ENCODE measurements around the gene NPIPA1.
A peak's percentile ranks its signal among the peaks of the same experiment; 100 is the strongest.
"Not testable (repeated sequence)": the region's sequence is repeated elsewhere in the genome, so short reads cannot be mapped to it uniquely, and the experiment has no call there.

The NPIPA1 gene
- 4.1 to 11.2 (median 6.9) reads per million in 4 donors for total RNA-seq

DNA sequence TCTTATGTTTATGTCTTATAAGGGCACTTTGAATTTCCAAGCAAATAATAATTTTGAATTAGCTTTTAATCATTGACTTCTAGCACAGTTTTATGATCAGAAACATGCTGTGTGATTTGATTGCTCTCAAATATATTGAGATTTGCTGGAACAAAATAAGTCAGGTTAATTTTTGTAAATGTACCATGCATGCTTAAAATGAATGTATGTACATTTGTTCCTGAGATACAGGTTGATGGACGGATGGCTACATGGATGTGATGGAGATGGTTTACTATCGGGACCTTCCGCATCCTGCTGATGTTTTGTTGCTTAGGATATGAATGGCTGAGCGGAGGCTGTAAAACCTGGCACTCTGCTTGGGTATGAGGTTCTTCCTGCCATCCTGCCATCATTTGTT, at the start of gene NPIPA1:
NPIPA1 (plus strand) TSS at position 301 of the 400 bp plus-strand sequence; CDS start at position 301, 0 bp downstream.
- not testable (repeated sequence) for DNase-seq

DNA sequence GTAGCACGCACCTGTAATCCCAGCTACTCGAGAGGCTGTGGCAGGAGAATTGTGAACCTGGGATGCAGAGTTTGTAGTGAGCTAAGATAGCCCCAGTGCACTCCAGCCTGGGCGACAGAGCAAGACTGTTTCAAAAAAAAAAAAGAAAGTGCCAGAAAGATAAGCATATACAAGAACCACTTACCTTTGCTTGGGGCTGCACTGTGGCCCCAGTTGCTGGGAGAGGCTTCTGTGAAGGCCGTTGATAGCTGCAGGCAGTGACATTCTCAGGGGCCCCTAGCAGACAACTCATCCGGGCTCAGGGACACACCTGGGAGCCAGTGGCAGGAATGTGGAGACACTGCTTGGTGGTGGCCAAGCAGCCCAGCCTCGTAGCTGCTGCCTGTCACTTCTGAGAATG, 45.1 kb upstream of the NPIPA1 start:
- DNase-seq: not testable (repeated sequence)

DNA sequence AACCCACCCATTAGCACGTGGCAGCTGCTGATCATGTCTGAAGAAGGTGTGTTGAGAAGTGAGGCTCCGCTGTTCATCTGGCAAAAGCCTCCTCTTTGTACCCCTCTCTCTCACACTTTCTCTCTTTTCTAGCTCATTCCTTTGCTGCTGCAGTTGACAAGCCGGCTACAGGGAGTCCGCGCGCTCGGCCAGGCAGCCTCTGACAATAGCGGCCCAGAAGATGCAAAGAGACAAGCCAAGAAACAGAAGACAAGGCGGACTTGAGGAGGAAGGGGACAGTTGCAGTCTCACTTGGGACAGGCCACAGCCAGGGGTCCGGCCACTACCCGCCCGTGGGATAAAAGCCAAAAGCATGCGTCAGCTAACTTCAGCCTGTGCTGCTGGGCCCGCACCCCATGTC, 41.9 kb upstream of the NPIPA1 start:
- not testable (repeated sequence) for DNase-seq

DNA sequence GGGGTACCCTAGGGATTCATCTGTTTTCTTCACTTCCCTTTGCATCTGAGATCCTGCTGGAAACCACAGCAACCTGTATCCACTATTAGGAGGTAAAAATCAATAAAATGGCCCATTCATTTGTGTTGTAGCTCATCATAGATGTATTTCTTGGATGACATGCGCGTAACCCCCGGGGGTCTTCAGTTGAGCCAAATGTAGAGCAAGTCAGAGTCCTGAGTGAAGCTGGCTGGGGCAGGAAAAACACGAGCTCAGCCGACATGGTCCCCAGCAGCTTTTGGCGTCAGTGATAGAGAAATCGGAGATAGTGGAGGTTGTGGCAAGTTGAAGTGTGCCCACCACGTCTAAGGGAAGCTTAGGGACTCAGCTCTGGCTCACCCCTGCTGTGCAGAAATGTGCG, 41.2 kb upstream of the NPIPA1 start:
- DNase-seq: not testable (repeated sequence)

DNA sequence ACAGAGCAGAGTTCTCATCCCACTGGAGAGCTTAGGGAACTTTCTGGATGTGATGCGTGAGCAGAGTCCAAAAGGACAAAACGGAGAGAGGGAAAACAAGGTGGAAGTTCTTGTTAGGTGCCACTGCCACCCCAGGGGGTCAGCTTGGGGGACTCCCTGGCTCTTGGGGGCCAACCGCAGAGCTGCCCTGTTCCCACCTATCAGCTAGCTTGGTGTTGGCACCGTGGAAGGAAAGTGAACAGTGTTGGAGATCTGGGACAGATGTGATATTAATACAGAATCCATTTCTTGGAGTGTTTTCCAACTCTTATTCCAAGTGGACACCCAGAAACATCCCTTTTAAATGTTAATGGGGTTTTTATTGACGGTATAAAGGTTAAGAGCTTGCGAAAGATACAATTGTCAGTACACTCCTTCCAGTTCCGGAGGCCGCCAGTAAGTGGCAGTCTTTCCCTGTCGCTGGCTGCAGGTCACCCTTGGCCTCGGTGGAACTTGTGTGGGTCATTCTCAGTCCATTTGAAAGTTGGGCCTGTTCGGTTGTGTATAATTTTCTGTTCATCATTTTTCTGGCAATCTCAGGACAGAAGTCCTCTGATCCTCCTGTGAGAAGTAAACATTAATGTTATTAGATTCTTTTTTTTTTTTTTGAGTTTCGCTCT, 40.1 kb upstream of the NPIPA1 start:
- not testable (repeated sequence) for DNase-seq

DNA sequence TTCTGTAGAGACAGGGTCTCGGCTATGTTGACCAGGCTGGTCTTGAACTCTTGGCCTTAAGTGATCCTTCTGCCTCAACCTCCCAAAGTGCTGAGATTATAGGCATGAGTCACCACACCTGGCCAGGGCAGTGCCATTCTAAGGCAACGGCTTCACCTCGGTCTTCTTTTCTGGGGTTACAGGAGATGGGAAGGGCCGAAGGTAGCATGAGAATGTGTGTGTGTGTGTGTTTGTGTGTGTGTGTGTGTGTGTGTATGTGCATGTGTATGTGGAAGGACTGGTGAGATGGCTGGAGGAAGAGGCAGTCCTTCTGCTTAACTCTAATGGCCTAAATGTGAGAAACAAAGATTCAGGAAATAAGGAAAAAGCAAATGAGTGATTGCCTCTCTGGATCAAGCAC, 39.1 kb upstream of the NPIPA1 start:
- DNase-seq: not testable (repeated sequence)

DNA sequence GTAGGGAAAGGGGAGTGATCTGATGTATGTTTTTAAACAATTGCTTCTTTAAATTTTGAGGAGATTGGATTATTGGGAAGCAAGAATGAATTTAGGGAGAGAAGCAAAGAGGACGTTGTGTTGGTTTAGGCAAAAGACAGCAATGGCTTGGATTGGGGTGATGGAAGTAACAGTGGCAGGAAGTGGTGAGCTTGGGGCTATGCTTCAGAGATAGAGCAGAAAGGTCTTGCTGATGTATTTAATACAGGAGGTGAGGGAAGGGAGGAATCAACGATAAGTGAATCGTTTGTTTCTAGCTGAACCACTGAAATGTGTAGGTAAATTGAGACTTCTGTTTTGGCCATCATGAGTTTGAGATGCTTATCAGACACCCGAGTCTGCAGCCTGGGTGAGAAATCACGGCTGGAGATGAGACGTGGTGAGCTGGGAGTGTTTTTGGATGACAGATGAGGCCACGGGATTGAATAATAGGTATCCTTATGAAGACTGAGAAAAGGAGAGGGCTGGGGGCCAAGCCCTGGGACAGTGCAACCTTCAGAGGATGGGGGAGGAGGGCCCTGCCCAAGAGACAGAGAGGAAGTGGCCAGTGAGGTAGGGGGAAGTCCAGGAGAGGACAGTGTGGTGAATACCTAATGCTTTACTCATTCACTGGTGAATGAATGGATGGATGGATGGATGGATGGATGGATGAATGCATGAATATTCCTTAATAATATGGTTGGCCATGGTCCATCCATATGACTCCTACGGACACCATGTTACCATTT, 33.9 kb upstream of the NPIPA1 start:
- DNase-seq: not testable (repeated sequence)

DNA sequence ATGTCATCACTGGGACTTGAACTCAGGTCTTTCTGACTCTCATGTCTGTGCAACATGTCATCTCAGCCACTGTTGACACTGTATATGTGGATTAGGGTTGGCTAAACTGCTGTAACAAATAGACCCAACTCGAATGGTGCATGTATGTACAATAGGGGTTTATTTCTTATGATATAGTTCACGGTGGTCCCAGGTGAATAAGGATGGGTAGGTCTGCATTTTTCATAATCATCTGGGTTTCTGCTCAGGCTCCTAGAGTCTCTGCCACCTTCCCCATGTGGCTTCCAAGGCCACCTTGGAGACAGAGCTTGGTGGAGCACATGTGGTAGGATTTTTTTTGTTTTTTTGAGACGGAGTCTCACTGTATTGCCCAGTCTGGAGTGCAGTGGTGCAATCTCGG, 27.5 kb upstream of the NPIPA1 start:
- DNase-seq: not testable (repeated sequence)

DNA sequence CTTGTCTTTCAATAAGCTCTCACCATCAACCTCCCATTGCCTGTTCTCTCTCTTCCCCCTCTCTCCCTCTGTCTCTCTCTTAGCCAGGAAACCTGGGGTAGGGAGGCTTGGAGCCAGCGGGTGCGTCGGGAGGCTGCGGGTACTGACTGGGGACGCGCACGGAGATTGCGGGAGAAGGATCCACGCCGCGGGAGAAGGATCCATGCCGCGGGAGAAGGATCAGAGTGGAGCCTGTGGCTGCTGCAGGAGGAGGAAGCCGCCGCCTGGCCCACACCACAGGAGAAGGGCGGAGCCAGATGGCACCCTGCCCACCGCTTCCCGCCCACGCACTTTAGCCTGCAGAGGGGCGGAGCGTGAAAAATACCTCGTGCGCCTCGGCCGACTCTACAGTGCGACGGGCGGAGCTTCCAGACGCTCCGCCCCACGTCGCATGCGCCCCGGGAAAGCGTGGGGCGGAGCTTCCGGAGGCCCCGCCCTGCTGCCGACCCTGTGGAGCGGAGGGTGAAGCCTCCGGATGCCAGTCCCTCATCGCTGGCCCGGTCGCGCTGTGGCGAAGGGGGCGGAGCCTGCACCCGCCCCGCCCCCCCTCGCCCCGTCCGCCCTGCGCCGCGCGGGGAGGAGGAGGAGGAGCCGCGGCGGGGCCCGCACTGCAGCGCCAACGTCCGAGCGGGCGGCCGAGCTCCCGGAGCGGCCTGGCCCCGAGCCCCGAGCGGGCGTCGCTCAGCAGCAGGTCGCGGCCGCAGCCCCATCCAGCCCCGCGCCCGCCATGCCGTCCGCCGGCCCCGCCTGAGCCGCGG, 26.2 kb upstream of the NPIPA1 start:
- DNase-seq: not testable (repeated sequence)

DNA sequence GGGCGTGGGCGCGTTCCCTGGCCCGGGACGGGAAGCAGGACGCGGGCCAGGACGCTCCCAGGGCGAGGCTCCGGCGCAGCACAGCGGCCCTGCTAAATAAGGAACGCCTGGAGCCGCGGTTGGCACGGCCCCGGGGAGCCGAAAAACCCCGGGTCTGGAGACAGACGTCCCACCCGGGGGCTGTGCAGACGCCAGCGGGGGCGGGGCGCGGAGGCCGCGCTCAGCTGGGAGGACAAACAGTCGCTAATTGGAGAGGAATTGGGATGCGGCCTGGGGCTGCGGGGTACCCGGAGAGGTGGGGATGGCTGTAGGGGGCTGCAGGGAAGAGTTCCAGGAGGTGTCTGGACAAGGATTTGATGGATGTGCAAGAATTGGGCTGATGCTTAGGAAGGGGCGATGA, 25.3 kb upstream of the NPIPA1 start:
- DNase-seq: peak in 3 of 5 donors; percentile 20 to 44 (median 43)

DNA sequence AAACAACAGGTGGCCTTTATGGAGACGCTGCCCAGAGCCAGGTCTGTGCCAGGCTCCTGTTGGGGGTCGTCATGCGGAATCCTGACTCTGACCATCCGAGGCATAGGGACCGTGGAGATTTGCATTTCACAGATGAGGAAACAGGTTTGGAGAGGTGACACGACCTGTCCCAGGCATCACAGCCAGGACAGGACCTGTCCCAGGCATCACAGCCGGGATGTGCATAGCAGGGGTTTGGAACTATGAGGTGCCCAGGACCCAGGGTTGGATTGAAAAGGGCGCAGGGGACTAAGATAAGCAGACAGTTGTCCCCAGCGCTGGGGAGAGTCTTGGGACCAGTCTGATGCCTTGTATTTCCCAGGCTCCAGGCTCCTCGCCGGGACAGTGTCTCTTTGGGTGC, 24.7 kb upstream of the NPIPA1 start:
- not testable (repeated sequence) for DNase-seq

DNA sequence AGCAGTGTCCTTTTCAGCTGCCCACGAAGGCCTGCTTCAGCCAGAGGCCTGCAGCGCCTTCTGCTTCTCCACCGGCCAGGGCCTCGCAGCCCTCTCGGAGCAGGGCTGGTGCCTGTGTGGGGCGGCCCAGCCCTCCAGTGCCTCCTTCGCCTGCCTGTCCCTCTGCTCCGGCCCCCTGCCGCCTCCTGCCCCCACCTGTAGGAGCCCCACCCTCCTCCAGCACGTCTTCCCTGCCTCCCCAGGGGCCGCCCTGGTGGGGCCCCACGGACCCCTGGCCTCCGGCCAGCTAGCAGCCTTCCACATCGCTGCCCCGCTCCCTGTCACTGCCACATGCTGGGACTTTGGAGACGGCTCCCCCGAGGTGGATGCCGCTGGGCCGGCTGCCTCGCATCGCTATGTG, 18.7 kb upstream of the NPIPA1 start:
- DNase-seq: peak in 1 of 5 donors; percentile 11

DNA sequence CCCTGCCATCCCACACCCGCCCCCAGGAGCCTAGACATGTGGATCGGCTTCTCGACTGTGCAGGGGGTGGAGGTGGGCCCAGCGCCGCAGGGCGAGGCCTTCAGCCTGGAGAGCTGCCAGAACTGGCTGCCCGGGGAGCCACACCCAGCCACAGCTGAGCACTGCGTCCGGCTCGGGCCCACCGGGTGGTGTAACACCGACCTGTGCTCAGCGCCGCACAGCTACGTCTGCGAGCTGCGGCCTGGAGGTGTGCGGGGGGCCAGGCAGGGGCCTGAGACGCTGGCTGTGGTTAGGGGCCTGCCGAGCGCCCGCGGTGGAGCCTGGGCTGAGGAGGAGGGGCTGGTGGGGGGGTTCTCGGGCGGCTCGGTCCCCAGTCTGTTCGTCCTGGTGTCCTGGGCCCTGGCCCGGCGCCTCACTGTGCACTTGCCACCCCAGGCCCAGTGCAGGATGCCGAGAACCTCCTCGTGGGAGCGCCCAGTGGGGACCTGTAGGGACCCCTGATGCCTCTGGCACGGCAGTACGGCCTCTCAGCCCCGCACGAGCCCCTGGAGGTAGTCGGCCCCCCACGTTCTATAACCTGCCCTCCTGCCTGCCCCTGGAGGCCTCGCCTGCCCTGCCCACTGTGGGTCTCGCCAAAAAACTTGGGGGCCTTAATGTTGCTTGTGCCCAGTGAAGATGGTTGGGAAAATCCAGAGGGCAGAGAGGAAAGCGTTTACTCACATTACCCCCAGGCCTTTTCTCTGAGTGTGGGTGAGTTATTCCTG, 17.2 kb upstream of the NPIPA1 start:
- peak in 1 of 5 donors; percentile 9 for DNase-seq

DNA sequence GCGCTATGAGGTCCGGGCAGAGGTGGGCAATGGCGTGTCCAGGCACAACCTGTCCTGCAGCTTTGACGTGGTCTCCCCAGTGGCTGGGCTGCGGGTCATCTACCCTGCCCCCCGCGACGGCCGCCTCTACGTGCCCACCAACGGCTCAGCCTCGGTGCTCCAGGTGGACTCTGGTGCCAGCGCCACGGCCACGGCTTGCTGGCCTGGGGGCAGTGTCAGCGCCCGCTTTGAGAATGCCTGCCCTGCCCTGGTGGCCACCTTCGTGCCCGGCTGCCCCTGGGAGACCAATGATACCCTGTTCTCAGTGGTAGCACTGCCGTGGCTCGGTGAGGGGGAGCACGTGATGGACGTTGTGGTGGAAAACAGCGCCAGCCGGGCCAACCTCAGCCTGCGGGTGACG, 15.0 kb upstream of the NPIPA1 start:
- not testable (repeated sequence) for DNase-seq

DNA sequence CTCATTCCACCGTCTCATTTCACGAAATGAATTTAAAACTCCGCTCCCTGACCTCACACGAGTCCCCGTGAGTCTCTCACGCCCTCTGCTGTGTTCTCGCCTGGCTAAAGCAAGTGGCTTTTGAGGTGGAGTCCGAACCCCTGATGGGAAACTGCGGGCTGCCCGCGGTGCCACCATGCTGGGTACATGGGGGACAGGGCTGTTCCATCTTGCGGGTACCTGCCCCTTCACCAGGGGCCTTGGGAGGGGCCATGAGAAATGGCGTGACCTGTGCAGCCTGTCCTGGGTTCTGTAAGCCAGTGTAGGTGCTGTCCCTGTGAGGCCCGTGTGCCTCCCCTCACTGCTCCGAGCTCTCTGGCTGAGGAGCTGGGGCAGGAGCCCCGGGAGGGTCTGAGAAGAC, 14.3 kb upstream of the NPIPA1 start:
- not testable (repeated sequence) for DNase-seq

DNA sequence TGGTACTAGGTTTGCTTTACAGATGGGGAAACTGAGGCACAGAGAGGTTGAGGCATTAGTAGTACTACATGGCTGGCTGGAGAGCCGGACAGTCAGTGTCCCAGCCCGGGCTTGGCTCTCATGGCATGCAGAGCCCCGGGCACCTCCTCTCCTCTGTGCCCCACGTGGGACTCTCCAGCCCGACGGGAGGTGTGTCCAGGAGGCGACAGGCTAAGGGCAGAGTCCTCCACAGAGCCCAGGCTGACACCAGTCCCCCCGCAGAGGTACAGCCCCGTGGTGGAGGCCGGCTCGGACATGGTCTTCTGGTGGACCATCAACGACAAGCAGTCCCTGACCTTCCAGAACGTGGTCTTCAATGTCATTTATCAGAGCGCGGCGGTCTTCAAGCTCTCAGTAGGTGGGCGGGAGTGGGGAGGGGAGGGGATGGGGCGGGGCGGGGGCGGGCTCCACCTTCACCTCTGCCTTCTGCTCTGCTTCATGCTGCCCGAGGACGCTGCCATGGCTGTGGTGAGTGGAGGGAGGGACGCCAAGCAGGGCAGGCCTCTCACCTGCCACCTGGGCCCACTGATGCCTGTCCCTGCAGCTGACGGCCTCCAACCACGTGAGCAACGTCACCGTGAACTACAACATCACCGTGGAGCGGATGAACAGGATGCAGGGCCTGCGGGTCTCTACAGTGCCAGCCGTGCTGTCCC, 13.7 kb upstream of the NPIPA1 start:
- DNase-seq: not testable (repeated sequence)

DNA sequence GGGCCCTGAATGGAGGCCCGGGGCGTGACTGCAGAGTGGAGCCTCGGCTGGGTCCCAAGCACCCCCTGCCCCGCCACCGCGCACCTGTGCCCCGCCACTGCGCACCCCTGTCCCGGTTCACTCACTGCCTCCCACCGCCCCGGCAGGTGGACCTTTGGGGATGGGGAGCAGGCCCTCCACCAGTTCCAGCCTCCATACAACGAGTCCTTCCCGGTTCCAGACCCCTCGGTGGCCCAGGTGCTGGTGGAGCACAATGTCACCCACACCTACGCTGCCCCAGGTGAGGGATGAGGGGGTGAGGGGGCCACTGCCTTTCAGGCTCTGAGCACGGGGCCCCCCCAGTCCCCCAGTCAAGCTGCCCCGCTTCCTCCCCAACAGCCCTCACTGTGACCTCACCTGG, 12.9 kb upstream of the NPIPA1 start:
- not testable (repeated sequence) for DNase-seq

DNA sequence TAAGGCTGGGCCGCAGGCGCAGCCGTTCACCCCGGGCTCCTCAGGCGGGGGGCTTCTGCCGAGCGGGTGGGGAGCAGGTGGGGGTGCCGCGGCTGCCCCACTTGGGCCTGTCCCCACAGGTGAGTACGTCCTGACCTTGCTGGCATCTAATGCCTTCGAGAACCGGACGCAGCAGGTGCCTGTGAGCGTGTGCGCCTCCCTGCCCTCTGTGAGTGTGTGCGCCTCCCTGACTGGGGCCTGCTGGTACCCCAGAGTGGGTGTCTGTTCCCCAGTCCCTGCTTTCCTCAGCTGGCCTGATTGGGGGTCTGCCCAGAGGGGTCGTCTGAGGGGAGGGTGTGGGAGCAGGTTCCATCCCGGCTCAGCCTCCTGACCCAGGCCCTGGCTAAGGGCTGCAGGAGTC, 12.3 kb upstream of the NPIPA1 start:
- DNase-seq: not testable (repeated sequence)

DNA sequence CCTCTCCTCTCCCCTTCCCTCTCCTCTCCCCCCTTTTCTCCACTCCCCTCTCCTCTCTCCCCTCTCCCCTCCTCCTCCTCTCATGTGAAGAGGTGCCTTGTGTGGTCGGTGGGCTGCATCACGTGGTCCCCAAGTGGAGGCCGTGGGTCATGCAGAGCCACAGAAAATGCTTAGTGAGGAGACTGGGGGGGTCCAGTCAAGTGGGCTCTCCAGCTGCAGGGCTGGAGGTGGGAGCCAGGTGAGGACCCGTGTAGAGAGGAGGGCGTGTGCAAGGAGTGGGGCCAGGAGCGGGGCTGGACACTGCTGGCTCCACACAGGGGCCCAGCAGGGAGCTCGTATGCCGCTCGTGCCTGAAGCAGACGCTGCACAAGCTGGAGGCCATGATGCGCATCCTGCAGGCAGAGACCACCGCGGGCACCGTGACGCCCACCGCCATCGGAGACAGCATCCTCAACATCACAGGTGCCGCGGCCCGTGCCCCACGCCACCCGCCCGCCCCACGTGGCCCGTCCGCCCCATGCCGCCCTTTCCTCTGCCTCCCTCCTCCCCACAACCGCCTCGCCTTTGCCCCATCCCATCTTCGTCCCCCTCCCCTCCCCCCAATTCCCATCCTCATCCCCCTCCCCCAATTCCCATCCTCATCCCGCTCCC, 9.1 kb upstream of the NPIPA1 start:
- peak in 2 of 5 donors; percentile 10 to 25 for DNase-seq

DNA sequence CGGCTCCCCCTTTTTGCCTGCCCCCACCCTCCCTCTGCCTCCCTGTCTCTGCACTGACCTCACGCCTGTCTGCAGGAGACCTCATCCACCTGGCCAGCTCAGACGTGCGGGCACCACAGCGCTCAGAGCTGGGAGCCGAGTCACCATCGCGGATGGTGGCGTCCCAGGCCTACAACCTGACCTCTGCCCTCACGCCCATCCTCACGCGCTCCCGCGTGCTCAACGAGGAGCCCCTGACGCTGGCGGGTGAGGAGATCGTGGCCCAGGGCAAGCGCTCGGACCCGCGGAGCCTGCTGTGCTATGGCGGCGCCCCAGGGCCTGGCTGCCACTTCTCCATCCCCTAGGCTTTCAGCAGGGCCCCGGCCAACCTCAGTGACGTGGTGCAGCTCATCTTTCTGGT, 8.1 kb upstream of the NPIPA1 start:
- DNase-seq: not testable (repeated sequence)

DNA sequence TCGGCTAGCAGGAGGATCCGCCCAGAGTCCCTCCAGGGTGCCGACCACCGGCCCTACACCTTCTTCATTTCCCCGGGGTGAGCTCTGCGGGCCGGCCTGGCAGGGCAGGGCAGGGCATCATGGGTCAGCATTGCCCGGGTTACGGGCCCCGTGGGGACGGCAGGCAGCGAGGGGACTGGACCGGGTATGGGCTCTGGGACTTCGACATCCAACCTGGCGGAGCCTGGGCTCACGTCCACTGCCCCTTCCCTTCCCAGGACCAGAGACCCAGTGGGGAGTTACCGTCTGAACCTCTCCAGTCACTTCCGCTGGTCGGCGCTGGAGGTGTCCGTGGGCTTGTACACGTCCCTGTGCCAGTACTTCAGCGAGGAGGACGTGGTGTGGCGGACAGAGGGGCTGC, 7.0 kb upstream of the NPIPA1 start:
- not testable (repeated sequence) for DNase-seq

All from T-helper 1 cell (primary cell).